NCI-H146 treated with DMSO at 0.1 percent for 48 hours (cell line): ENCODE results near the gene LPP.

Source experiments
- DNase-seq: peaks from one replicate; lab custom pipeline; 2025; ENCODE audit not compliant: unreplicated experiment; lab: John Stamatoyannopoulos, UW

The LPP gene

GRCh38 chr3:188169830-188170455 lies 16.0 kb downstream of the LPP start:
- no peak for DNase-seq

GRCh38 chr3:188170461-188171459 lies 16.8 kb downstream of the LPP start:
- no peak for DNase-seq

GRCh38 chr3:188171682-188172467 lies 17.9 kb downstream of the LPP start:
- no peak for DNase-seq

- DNase-seq = peak; percentile 31
These were observed 20.5 kb downstream of the LPP start for GRCh38 chr3:188174317-188175044.

GRCh38 chr3:188176476-188176875 lies 22.5 kb downstream of the LPP start:
- DNase-seq = no peak

GRCh38 chr3:188176884-188177283 lies 22.9 kb downstream of the LPP start:
- no peak for DNase-seq

- DNase-seq = no peak
These were observed 23.8 kb downstream of the LPP start for GRCh38 chr3:188177721-188178120.

- DNase-seq = no peak
These were observed 24.5 kb downstream of the LPP start for GRCh38 chr3:188178293-188178936.

GRCh38 chr3:188179006-188179966 lies 25.3 kb downstream of the LPP start:
- DNase-seq = no peak

GRCh38 chr3:188180114-188180513 lies 26.2 kb downstream of the LPP start:
- no peak for DNase-seq

GRCh38 chr3:188183452-188183851 lies 29.5 kb downstream of the LPP start:
- no peak for DNase-seq

GRCh38 chr3:188184160-188184559 lies 30.2 kb downstream of the LPP start:
- DNase-seq = no peak

- DNase-seq = no peak
These were observed 30.7 kb downstream of the LPP start for GRCh38 chr3:188184649-188185048.

- no peak for DNase-seq
These were observed 31.8 kb downstream of the LPP start for GRCh38 chr3:188185717-188186251.

GRCh38 chr3:188187053-188187452 lies 33.1 kb downstream of the LPP start:
- no peak for DNase-seq

- no peak for DNase-seq
These were observed 35.0 kb downstream of the LPP start for GRCh38 chr3:188188911-188189310.

- DNase-seq = no peak
These were observed 37.5 kb downstream of the LPP start for GRCh38 chr3:188191460-188191859.

- DNase-seq = no peak
These were observed 38.1 kb downstream of the LPP start for GRCh38 chr3:188192034-188192433.

- no peak for DNase-seq
These were observed 40.4 kb downstream of the LPP start for GRCh38 chr3:188194332-188194731.
